ENCODE results near the gene CCDC178.

DNA sequence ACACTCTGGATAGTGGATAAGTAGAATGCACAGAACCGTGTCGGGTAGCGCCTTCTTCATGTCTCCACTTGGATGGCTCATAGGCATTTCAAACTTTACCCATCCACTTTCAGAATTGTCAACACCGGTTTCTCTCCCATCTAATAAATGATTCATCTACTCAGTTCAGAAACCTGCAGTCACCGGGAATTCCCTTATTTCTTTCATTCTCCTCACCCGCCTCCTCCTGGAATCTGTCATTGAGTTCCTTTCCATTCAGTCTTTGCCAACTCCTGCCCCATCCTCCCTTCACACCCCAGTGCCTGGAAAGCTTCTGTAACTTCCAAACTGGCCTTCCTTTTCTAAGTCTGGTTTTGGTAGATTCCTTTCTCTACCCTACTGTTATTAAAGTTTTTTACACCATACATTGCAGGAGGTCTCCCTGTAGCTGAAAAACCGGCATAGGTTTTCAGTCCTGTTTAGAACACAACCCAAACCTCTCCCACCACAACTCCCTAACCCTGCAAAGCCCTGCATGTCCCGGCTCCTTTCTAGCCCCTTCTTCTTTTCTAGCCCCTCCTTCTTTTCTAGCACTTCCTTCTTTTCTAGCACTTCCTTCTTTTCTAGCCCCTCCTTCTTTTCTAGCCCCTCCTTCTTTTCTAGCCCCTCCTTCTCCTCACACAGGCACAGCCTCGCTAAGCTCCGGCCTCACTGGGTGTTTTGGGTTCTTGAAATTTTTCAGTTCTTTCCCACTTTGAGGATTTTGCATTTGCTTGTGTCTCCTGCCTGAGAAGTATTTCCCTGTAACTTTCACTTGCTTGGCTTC, 533.8 kb downstream of the CCDC178 start:
- no peak for TF ChIP-seq CTCF (IDR thresholded peaks at IDR 0.05)
- no peak for TF ChIP-seq EHMT2 (IDR thresholded peaks at IDR 0.05; ENCODE audit: low read depth)
- no peak for TF ChIP-seq CHD4 (IDR thresholded peaks at IDR 0.05; ENCODE audit: borderline replicate concordance)
- no peak for TF ChIP-seq CEBPB (IDR thresholded peaks at IDR 0.05)
- TF ChIP-seq HDAC2 (IDR thresholded peaks at IDR 0.05), result no peak
- no peak for TF ChIP-seq JUNB (IDR thresholded peaks at IDR 0.05)
- TF ChIP-seq MYC (IDR thresholded peaks at IDR 0.05; ENCODE audit: borderline replicate concordance, low read length), result no peak
- no peak for TF ChIP-seq MAZ (IDR thresholded peaks at IDR 0.05; ENCODE audit: borderline replicate concordance, low read depth, low read length)
- TF ChIP-seq JUN (IDR thresholded peaks at IDR 0.05), result no peak
